CD4-positive, alpha-beta T cell treated with Interleukin-10 for 1 hour (primary cell): ENCODE data around the gene TGFBR3.

Experiments used
- DNase-seq: peaks from one replicate; pipeline ENCODE4 v3.0.0-alpha.2; 2020

TGFBR3 gene

DNA sequence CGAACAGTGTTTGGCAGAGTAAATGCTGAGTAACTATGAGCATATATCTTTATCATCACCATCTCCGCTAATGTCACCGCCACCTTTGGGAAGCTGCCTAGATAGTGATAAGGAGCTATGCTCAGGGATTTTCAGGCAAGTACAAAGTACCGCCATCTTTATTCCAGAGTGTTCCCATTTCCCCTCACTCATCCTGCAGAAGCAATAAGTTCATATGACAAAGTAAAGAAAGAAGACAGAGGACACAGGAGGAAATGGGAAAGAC, 89.6 kb downstream of the TGFBR3 start:
- no peak for DNase-seq

- DNase-seq: no peak
These were observed 90.2 kb downstream of the TGFBR3 start for GRCh38 chr1:91795591-91796389.

DNA sequence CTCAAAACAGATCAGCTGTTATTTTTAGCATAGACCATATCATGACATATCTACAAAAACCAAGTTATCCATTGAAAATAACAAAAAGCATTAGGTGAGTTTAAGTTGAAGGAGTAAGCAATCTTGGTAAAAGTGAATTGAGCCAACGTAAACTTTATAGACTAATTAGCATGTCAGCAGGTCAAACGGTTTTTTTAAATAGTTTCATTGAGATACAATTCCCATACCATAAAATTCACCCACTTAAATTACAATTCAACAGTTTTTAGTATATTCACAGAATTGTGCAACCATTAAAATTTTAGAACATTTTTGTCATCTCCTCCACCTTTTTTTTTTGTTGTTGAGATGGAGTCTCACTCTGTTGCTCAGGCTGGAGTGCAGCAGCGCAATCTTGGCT, 92.1 kb downstream of the TGFBR3 start:
- DNase-seq: no peak

DNA sequence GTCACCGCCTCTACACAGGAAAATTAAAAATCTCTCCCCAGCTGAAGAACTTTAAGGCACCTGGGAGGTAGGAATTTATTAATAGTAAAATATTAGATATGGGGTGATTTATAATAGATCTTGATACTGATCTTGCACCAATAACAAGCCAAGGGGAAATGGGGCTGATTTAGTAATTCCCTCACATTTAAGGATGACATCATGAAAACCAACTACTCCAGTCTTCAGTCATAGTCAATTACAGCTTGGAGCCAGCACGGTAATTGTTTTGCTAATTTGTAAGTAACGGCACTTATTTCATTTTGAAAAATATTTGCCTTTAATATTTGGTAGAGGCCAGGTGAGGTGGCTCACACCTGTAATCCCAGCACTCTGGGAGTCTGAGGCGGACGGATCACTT, 92.8 kb downstream of the TGFBR3 start:
- DNase-seq: no peak

- DNase-seq: no peak
These were observed 93.4 kb downstream of the TGFBR3 start for GRCh38 chr1:91792489-91793071.

GRCh38 chr1:91791691-91792488, 94.1 kb downstream of the TGFBR3 start:
- peak; percentile 11 for DNase-seq

DNA sequence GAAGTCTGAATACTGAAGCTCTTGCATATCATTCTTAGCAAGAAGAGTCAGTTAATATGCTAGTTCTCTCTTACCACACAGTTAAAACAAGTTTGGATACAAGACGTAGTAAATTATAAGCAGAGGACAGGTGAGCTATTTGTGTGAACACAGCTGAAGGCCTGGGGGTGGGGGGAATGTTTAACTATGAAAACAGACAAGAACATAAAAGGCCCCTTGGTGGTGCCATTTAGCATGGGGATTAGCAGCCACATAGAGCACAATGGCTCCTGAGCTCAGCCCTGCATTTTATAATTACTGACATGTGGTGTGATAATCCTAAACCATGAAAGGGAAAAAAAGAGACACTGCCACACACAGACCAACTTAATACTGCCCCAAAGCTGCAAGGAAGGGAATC, 94.8 kb downstream of the TGFBR3 start:
- DNase-seq: no peak

DNA sequence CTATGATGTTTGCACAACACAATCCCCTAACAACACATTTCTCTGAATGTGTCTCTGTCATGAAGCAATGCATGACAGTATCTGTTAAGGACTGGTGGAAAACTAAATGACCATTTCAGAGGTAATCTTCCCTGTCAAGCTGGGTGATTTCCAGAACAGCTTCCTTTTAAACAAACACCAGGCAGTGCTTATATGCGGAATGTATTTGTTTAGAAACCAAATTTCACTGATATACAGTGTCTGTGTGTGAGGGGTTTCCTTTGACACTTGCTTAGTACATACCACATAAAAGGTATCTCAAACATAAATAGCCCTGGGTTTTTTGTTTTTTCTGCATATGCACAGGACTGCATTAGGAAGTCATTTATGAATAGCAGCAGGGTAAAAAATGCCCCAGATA, 95.6 kb downstream of the TGFBR3 start:
- no peak for DNase-seq

- DNase-seq: no peak
These were observed 96.5 kb downstream of the TGFBR3 start for GRCh38 chr1:91789273-91789997.

GRCh38 chr1:91787919-91788318, 98.0 kb downstream of the TGFBR3 start:
- DNase-seq: no peak

DNA sequence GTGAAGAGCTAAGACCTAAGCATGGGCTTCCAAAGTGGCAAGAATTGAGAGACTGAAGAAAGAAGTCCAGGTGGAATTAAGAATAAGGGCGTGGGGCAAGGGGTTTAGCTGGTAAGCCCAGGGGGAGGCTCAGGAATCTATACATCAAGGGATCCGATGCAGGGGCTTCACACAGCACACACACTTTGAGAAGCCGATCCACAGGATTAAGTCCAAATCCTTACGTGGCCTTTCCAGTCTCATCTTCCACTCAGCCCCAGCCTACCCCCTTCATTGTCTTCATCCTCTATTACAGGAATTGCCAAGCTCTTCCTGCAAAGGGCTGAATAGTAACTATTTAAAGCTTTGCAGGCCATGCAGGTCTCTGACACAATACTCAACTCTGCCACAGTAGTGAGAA, 101.3 kb downstream of the TGFBR3 start:
- DNase-seq: no peak

- no peak for DNase-seq
These were observed 101.8 kb downstream of the TGFBR3 start for GRCh38 chr1:91784191-91784590.

- DNase-seq: no peak
These were observed 102.4 kb downstream of the TGFBR3 start for GRCh38 chr1:91783423-91784170.

- DNase-seq: no peak
These were observed 103.9 kb downstream of the TGFBR3 start for GRCh38 chr1:91781901-91782622.

DNA sequence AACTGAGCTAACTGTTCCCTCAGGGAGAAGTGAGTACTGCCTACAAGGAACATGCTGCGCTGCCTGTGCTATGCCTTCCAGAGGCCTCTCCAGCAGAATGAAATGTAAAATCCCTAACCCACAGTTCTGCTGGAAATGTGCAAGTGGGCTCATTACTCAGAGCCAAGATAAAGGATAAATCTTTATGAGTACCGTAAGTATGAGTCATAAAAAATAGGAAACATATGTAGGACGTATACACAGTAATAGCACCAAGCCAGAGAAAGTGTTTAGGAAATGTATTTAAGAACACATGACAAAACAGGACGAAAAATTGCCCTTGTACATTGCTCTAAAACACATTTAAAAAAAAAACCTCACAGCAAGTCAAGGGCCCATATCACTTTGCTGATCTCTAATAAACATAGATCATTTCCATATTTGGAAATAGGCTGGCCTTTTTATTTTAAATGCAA, 104.6 kb downstream of the TGFBR3 start:
- no peak for DNase-seq

DNA sequence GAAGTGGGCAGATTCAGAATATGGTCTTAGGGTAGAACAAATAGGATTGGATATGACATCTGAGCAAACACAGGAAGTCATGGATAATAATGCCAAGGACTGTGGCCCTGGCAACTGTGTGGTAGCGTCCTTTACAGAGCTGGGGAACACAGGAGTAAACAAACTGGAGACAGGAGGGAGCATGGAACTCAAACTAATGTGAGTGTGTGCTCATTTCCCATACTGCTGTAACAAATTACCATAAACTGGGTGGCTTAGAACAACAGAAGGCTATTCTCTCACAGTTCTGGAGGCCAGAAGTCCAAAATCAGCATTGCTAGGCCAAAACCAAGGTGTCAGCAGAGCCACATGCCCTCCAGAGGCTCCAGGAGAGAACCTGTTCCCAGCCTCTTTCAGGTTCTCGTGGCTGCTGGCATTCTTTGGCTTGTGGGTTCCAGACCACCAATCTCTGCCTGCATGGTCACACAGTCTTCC, 106.4 kb downstream of the TGFBR3 start:
- DNase-seq: no peak

- DNase-seq: no peak
These were observed 107.0 kb downstream of the TGFBR3 start for GRCh38 chr1:91778964-91779363.

DNA sequence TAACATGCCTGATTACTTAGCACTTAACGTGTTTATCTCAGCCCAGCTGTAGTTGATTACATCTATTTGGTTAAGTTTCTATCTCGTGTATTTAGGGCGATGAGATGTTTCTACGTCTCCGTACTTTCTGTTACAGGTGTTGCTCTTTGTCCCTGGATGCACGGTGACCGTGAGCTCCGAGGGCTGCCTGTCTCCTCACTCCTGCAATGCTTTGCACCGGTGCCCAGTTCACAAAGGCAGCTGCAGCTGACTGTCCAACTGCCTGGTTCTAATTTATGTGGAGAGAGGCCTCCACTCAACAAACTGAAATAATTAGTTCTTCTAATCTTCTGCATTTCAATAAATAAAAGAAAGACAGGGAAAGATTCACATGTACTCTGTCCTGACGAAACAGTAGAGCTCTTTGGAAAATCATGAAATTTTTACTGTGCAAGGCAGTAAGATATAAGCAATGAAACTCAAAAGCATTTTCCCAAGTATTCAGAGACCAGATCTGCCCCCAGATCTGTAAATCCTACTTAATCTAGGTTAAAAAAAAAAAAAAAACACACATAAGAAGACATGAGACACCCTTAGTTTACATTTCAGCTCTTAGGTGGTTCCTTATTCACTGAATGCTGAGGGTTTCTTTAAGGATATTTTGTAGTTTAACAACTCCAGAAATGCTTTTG, 108.2 kb downstream of the TGFBR3 start:
- DNase-seq: no peak

- no peak for DNase-seq
These were observed 108.8 kb downstream of the TGFBR3 start for GRCh38 chr1:91777196-91777595.

GRCh38 chr1:91776068-91776794, 109.7 kb downstream of the TGFBR3 start:
- DNase-seq: no peak

- DNase-seq: no peak
These were observed 110.7 kb downstream of the TGFBR3 start for GRCh38 chr1:91775227-91775626.
